Ishikawa (cell line): ENCODE results near the gene RNF213.

Source experiments
- CEBPB ChIP-seq: IDR thresholded peaks from 2 replicates; pipeline ENCODE4 v1.6.1; 2012
- CREB1 ChIP-seq: IDR thresholded peaks from 2 replicates; pipeline ENCODE4 v1.6.1; 2012; ENCODE audit warnings: low read depth
- EGR1 ChIP-seq: IDR thresholded peaks from 2 replicates; pipeline ENCODE4 v1.6.1; 2012
- EP300 ChIP-seq: IDR thresholded peaks from 2 replicates; pipeline ENCODE4 v1.6.1; 2012; ENCODE audit warnings: borderline replicate concordance
- FOXM1 ChIP-seq: IDR thresholded peaks from 2 replicates; pipeline ENCODE4 v1.6.1; 2012; ENCODE audit warnings: low read depth, borderline replicate concordance
- MAX ChIP-seq: IDR thresholded peaks from 2 replicates; pipeline ENCODE4 v1.6.1; 2012
- NFIC ChIP-seq: IDR thresholded peaks from 2 replicates; pipeline ENCODE4 v1.6.1; 2012
- RAD21 ChIP-seq: IDR thresholded peaks from 2 replicates; pipeline ENCODE4 v1.6.1; 2012; ENCODE audit warnings: low read depth
- TAF1 ChIP-seq: IDR thresholded peaks from 2 replicates; pipeline ENCODE4 v1.6.1; 2012; ENCODE audit warnings: low read depth, mild to moderate bottlenecking
- TCF12 ChIP-seq: IDR thresholded peaks from 2 replicates; pipeline ENCODE4 v1.6.1; 2012; ENCODE audit warnings: low read depth
- TEAD4 ChIP-seq: IDR thresholded peaks from 2 replicates; pipeline ENCODE4 v1.6.1; 2012
- USF1 ChIP-seq: IDR thresholded peaks from 2 replicates; pipeline ENCODE4 v1.6.1; 2012
- YY1 ChIP-seq: IDR thresholded peaks from 2 replicates; pipeline ENCODE4 v1.6.1; 2012; ENCODE audit warnings: low read depth
- ZBTB7A ChIP-seq: IDR thresholded peaks from 2 replicates; pipeline ENCODE4 v1.6.1; 2012; ENCODE audit warnings: low read depth
- TF ChIP-seq, protein P1 (sequence below): IDR thresholded peaks from 2 replicates; pipeline ENCODE4 v1.6.1; 2012; ENCODE audit warnings: low read depth, mild to moderate bottlenecking

RNF213 gene

GRCh38 chr17:80316927-80317705, 56.5 kb downstream of the RNF213 start:
- TF ChIP-seq CEBPB (no peak), EP300 (no peak), NFIC (no peak), RAD21 (no peak), TAF1 (no peak), ZBTB7A (no peak), TCF12 (no peak), EGR1 (no peak), CREB1 (no peak), YY1 (no peak), FOXM1 (no peak), USF1 (no peak), MAX (no peak), TEAD4 (no peak)
- TF ChIP-seq, protein P1, sequence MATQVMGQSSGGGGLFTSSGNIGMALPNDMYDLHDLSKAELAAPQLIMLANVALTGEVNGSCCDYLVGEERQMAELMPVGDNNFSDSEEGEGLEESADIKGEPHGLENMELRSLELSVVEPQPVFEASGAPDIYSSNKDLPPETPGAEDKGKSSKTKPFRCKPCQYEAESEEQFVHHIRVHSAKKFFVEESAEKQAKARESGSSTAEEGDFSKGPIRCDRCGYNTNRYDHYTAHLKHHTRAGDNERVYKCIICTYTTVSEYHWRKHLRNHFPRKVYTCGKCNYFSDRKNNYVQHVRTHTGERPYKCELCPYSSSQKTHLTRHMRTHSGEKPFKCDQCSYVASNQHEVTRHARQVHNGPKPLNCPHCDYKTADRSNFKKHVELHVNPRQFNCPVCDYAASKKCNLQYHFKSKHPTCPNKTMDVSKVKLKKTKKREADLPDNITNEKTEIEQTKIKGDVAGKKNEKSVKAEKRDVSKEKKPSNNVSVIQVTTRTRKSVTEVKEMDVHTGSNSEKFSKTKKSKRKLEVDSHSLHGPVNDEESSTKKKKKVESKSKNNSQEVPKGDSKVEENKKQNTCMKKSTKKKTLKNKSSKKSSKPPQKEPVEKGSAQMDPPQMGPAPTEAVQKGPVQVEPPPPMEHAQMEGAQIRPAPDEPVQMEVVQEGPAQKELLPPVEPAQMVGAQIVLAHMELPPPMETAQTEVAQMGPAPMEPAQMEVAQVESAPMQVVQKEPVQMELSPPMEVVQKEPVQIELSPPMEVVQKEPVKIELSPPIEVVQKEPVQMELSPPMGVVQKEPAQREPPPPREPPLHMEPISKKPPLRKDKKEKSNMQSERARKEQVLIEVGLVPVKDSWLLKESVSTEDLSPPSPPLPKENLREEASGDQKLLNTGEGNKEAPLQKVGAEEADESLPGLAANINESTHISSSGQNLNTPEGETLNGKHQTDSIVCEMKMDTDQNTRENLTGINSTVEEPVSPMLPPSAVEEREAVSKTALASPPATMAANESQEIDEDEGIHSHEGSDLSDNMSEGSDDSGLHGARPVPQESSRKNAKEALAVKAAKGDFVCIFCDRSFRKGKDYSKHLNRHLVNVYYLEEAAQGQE: no peak

DNA sequence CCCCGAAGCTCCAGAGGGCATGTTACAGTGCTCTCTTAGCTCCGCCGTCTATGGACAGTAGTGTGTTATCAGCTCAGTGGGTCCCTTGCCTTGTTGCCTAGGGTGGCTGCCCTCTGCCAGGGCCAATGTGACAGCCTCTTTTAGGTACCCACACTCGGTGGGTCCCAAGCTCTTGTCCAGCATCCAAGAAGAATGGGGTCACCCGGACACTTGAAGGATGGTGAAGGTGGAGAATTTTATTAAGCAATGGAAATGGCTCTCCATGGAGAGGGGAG, 57.0 kb downstream of the RNF213 start:
- TF ChIP-seq TEAD4: no peak
- TF ChIP-seq, protein P1: no peak
- no peak for TF ChIP-seq YY1
- TF ChIP-seq TAF1: no peak
- no peak for TF ChIP-seq NFIC
- TF ChIP-seq TCF12: no peak
- TF ChIP-seq EP300: no peak
- no peak for TF ChIP-seq FOXM1
- no peak for TF ChIP-seq RAD21
- no peak for TF ChIP-seq MAX
- TF ChIP-seq CEBPB: no peak
- TF ChIP-seq CREB1: no peak
- TF ChIP-seq USF1: no peak
- TF ChIP-seq EGR1: no peak
- no peak for TF ChIP-seq ZBTB7A

DNA sequence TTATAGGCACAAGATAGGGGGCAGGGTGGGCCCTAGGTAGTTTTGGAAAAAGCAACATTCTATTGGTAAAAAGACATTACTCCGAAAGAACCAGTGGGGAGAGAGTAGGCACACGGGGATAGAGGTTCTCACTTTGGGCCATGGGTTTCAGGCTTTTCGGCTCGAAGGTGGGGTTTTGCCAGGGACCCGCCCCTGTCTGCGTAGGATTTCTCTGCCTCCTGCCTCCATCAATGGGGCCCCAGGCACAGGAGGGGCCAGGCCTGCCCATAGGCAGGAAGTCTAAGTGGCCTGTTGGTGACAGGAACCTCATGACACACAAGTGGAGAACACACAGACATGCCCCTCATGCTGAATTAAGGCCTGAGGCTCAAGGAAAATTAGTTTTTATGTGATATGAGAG, 57.5 kb downstream of the RNF213 start:
- TF ChIP-seq NFIC: no peak
- TF ChIP-seq USF1: no peak
- no peak for TF ChIP-seq TEAD4
- TF ChIP-seq, protein P1: no peak
- TF ChIP-seq YY1: no peak
- no peak for TF ChIP-seq MAX
- no peak for TF ChIP-seq CREB1
- no peak for TF ChIP-seq CEBPB
- no peak for TF ChIP-seq EP300
- no peak for TF ChIP-seq TAF1
- TF ChIP-seq TCF12: no peak
- no peak for TF ChIP-seq FOXM1
